IPS-15b (cell line): Measurements from ENCODE around the gene PLEKHA5.
"Not testable (repeated sequence)": the region's sequence is repeated elsewhere in the genome, so short reads cannot be mapped to it uniquely, and the experiment has no call there.

ENCODE experiments used
- H3K27me3 ChIP-seq: one replicate; pipeline ENCODE4 v1.6.1; 2013; ENCODE audit warnings: low read length; ENCODE audit not compliant: control insufficient read depth, insufficient read depth
- H3K36me3 ChIP-seq: one replicate; pipeline ENCODE4 v1.6.1; 2013; ENCODE audit warnings: low read length; ENCODE audit not compliant: control insufficient read depth, insufficient read depth
- H3K4me1 ChIP-seq: one replicate; pipeline ENCODE4 v1.6.1; 2013; ENCODE audit warnings: mild to moderate bottlenecking, low read length; ENCODE audit not compliant: control insufficient read depth, insufficient read depth
- H3K4me3 ChIP-seq: one replicate; pipeline ENCODE4 v1.5.1; 2013; ENCODE audit warnings: low read depth, low read length
- H3K9ac ChIP-seq: one replicate; pipeline ENCODE4 v1.6.1; 2013; ENCODE audit warnings: low read depth, mild to moderate bottlenecking, low read length
- H3K9me3 ChIP-seq: one replicate; pipeline ENCODE4 v1.6.1; 2013; ENCODE audit warnings: mild to moderate bottlenecking, low read length; ENCODE audit not compliant: control insufficient read depth, insufficient read depth

The PLEKHA5 gene

GRCh38 chr12:19323805-19324204 lies 194.3 kb downstream of the PLEKHA5 start:
- no peak overlapping the region for H3K9ac ChIP-seq
- H3K4me1 ChIP-seq = no peaks in the 10 kb centered on the region
- no peaks in the 10 kb centered on the region for H3K36me3 ChIP-seq
- H3K27me3 ChIP-seq = no peaks in the 10 kb centered on the region
- no peak overlapping the region for H3K4me3 ChIP-seq
- H3K9me3 ChIP-seq = no peaks in the 10 kb centered on the region

- Histone ChIP-seq H3K9me3 (no peaks in the 10 kb centered on the region), H3K36me3 (no peaks in the 10 kb centered on the region), H3K27me3 (no peaks in the 10 kb centered on the region), H3K4me1 (no peaks in the 10 kb centered on the region), H3K9ac (no peak overlapping the region), H3K4me3 (no peak overlapping the region)
Measured at GRCh38 chr12:19326102-19326501, 196.6 kb downstream of the PLEKHA5 start.

- H3K27me3 ChIP-seq = no peaks in the 10 kb centered on the region
- no peak overlapping the region for H3K4me3 ChIP-seq
- H3K9me3 ChIP-seq = no peaks in the 10 kb centered on the region
- peaks cover 7% of the 10 kb centered on the region for H3K36me3 ChIP-seq
- H3K4me1 ChIP-seq = no peaks in the 10 kb centered on the region
- H3K9ac ChIP-seq = no peak overlapping the region
Measured at GRCh38 chr12:19332196-19332595, 202.7 kb downstream of the PLEKHA5 start.

GRCh38 chr12:19338405-19338804 lies 208.9 kb downstream of the PLEKHA5 start:
- H3K36me3 ChIP-seq = peaks cover 6% of the 10 kb centered on the region
- no peaks in the 10 kb centered on the region for H3K4me1 ChIP-seq
- H3K9me3 ChIP-seq = no peaks in the 10 kb centered on the region
- no peaks in the 10 kb centered on the region for H3K27me3 ChIP-seq
- no peak overlapping the region for H3K4me3 ChIP-seq
- no peak overlapping the region for H3K9ac ChIP-seq

- H3K27me3 ChIP-seq, H3K9me3 ChIP-seq, H3K9ac ChIP-seq, H3K4me3 ChIP-seq, H3K4me1 ChIP-seq: not testable (repeated sequence)
- peaks cover 13% of the 10 kb centered on the region for H3K36me3 ChIP-seq
Measured at GRCh38 chr12:19350850-19351249, 221.3 kb downstream of the PLEKHA5 start.

GRCh38 chr12:19351346-19351745 lies 221.8 kb downstream of the PLEKHA5 start:
- no peak overlapping the region for H3K4me3 ChIP-seq
- peaks cover 13% of the 10 kb centered on the region for H3K36me3 ChIP-seq
- no peak overlapping the region for H3K9ac ChIP-seq
- no peaks in the 10 kb centered on the region for H3K4me1 ChIP-seq
- H3K9me3 ChIP-seq = no peaks in the 10 kb centered on the region
- H3K27me3 ChIP-seq = no peaks in the 10 kb centered on the region

GRCh38 chr12:19369691-19370148 lies 240.2 kb downstream of the PLEKHA5 start:
- Histone ChIP-seq H3K4me1 (no peaks in the 10 kb centered on the region), H3K4me3 (no peak overlapping the region), H3K36me3 (peaks cover 22% of the 10 kb centered on the region), H3K9ac (no peak overlapping the region), H3K9me3 (no peaks in the 10 kb centered on the region), H3K27me3 (no peaks in the 10 kb centered on the region)

- Histone ChIP-seq H3K27me3 (no peaks in the 10 kb centered on the region), H3K9me3 (no peaks in the 10 kb centered on the region), H3K36me3 (peaks cover 16% of the 10 kb centered on the region), H3K4me3 (no peak overlapping the region), H3K9ac (no peak overlapping the region), H3K4me1 (no peaks in the 10 kb centered on the region)
Measured at GRCh38 chr12:19373586-19373985, 244.1 kb downstream of the PLEKHA5 start.

GRCh38 chr12:19375888-19376287 lies 246.4 kb downstream of the PLEKHA5 start:
- no peaks in the 10 kb centered on the region for H3K4me1 ChIP-seq
- no peak overlapping the region for H3K9ac ChIP-seq
- no peak overlapping the region for H3K4me3 ChIP-seq
- no peaks in the 10 kb centered on the region for H3K9me3 ChIP-seq
- H3K36me3 ChIP-seq = peaks cover 9% of the 10 kb centered on the region
- H3K27me3 ChIP-seq = no peaks in the 10 kb centered on the region

GRCh38 chr12:19376691-19377090 lies 247.2 kb downstream of the PLEKHA5 start:
- no peaks in the 10 kb centered on the region for H3K27me3 ChIP-seq
- no peak overlapping the region for H3K4me3 ChIP-seq
- peaks cover 6% of the 10 kb centered on the region for H3K4me1 ChIP-seq
- H3K9me3 ChIP-seq = no peaks in the 10 kb centered on the region
- H3K9ac ChIP-seq = no peak overlapping the region
- H3K36me3 ChIP-seq = peaks cover 2% of the 10 kb centered on the region

- peaks cover 6% of the 10 kb centered on the region for H3K4me1 ChIP-seq
- no peak overlapping the region for H3K4me3 ChIP-seq
- no peaks in the 10 kb centered on the region for H3K36me3 ChIP-seq
- H3K9ac ChIP-seq = no peak overlapping the region
- no peaks in the 10 kb centered on the region for H3K9me3 ChIP-seq
- no peaks in the 10 kb centered on the region for H3K27me3 ChIP-seq
Measured at GRCh38 chr12:19382111-19382526, 252.6 kb downstream of the PLEKHA5 start.

GRCh38 chr12:19382563-19382962 lies 253.0 kb downstream of the PLEKHA5 start:
- Histone ChIP-seq H3K36me3 (no peaks in the 10 kb centered on the region), H3K9ac (no peak overlapping the region), H3K27me3 (no peaks in the 10 kb centered on the region), H3K9me3 (no peaks in the 10 kb centered on the region), H3K4me3 (no peak overlapping the region), H3K4me1 (peaks cover 6% of the 10 kb centered on the region)

- no peak overlapping the region for H3K4me3 ChIP-seq
- H3K4me1 ChIP-seq = no peaks in the 10 kb centered on the region
- no peak overlapping the region for H3K9ac ChIP-seq
- H3K27me3 ChIP-seq = no peaks in the 10 kb centered on the region
- no peaks in the 10 kb centered on the region for H3K9me3 ChIP-seq
- no peaks in the 10 kb centered on the region for H3K36me3 ChIP-seq
Measured at GRCh38 chr12:19387161-19387560, 257.6 kb downstream of the PLEKHA5 start.
